ENCODE results near the gene SERGEF.

Gene SERGEF

GRCh38 chr11:17765356-17766072 lies 247.3 kb downstream of the SERGEF start:
- no peak overlapping the region for H3K27ac ChIP-seq (ENCODE audit: insufficient read depth, low read length, poor library complexity, severe bottlenecking)
- H3K36me3 ChIP-seq (ENCODE audit: control insufficient read depth, insufficient read depth, low read length): no peaks in the 10 kb centered on the region
- no peaks in the 10 kb centered on the region for H3K27me3 ChIP-seq (replicated peaks; ENCODE audit: control insufficient read depth, insufficient read depth, low read length, poor library complexity, severe bottlenecking)
- H3K4me3 ChIP-seq (ENCODE audit: insufficient read depth, low read depth, low read length, poor library complexity, severe bottlenecking): no peak overlapping the region
- H3K9me3 ChIP-seq (ENCODE audit: control insufficient read depth, low read length): no peaks in the 10 kb centered on the region
- no peaks in the 10 kb centered on the region for H3K4me1 ChIP-seq (ENCODE audit: control insufficient read depth, insufficient read depth, low read length, poor library complexity, severe bottlenecking)
- no peak for DNase-seq

GRCh38 chr11:17764446-17765218 lies 248.2 kb downstream of the SERGEF start:
- DNase-seq: no peak

GRCh38 chr11:17763703-17764102 lies 249.1 kb downstream of the SERGEF start:
- Histone ChIP-seq H3K4me3 (ENCODE audit: insufficient read depth, low read depth, low read length, poor library complexity, severe bottlenecking) (no peak overlapping the region), H3K27me3 (replicated peaks; ENCODE audit: control insufficient read depth, insufficient read depth, low read length, poor library complexity, severe bottlenecking) (no peaks in the 10 kb centered on the region)
- DNase-seq: no peak

More at GRCh38 chr11:17764446-17765218, 248.2 kb downstream of the SERGEF start:
- Histone ChIP-seq H3K4me1 (ENCODE audit: control insufficient read depth, insufficient read depth, low read length, poor library complexity, severe bottlenecking) (no peaks in the 10 kb centered on the region), H3K27me3 (replicated peaks; ENCODE audit: control insufficient read depth, insufficient read depth, low read length, poor library complexity, severe bottlenecking) (no peaks in the 10 kb centered on the region), H3K36me3 (ENCODE audit: control insufficient read depth, insufficient read depth, low read length) (no peaks in the 10 kb centered on the region), H3K9me3 (ENCODE audit: control insufficient read depth, low read length) (no peaks in the 10 kb centered on the region), H3K4me3 (ENCODE audit: insufficient read depth, low read depth, low read length, poor library complexity, severe bottlenecking) (no peak overlapping the region), H3K27ac (ENCODE audit: insufficient read depth, low read length, poor library complexity, severe bottlenecking) (no peak overlapping the region)

GRCh38 chr11:17763244-17763643 lies 249.6 kb downstream of the SERGEF start:
- Histone ChIP-seq H3K4me1 (ENCODE audit: control insufficient read depth, insufficient read depth, low read length, poor library complexity, severe bottlenecking) (no peaks in the 10 kb centered on the region), H3K4me3 (ENCODE audit: insufficient read depth, low read depth, low read length, poor library complexity, severe bottlenecking) (no peak overlapping the region), H3K27ac (ENCODE audit: insufficient read depth, low read length, poor library complexity, severe bottlenecking) (no peak overlapping the region), H3K9me3 (ENCODE audit: control insufficient read depth, low read length) (no peaks in the 10 kb centered on the region), H3K36me3 (ENCODE audit: control insufficient read depth, insufficient read depth, low read length) (no peaks in the 10 kb centered on the region), H3K27me3 (replicated peaks; ENCODE audit: control insufficient read depth, insufficient read depth, low read length, poor library complexity, severe bottlenecking) (no peaks in the 10 kb centered on the region)
- DNase-seq: no peak

More at GRCh38 chr11:17763703-17764102, 249.1 kb downstream of the SERGEF start:
- Histone ChIP-seq H3K27ac (ENCODE audit: insufficient read depth, low read length, poor library complexity, severe bottlenecking) (no peak overlapping the region), H3K36me3 (ENCODE audit: control insufficient read depth, insufficient read depth, low read length) (no peaks in the 10 kb centered on the region), H3K9me3 (ENCODE audit: control insufficient read depth, low read length) (no peaks in the 10 kb centered on the region), H3K4me1 (ENCODE audit: control insufficient read depth, insufficient read depth, low read length, poor library complexity, severe bottlenecking) (no peaks in the 10 kb centered on the region)

GRCh38 chr11:17762309-17762974 lies 250.4 kb downstream of the SERGEF start:
- H3K9me3 ChIP-seq (ENCODE audit: control insufficient read depth, low read length): no peaks in the 10 kb centered on the region
- no peak overlapping the region for H3K27ac ChIP-seq (ENCODE audit: insufficient read depth, low read length, poor library complexity, severe bottlenecking)
- H3K4me1 ChIP-seq (ENCODE audit: control insufficient read depth, insufficient read depth, low read length, poor library complexity, severe bottlenecking): no peaks in the 10 kb centered on the region
- H3K36me3 ChIP-seq (ENCODE audit: control insufficient read depth, insufficient read depth, low read length): no peaks in the 10 kb centered on the region
- DNase-seq: no peak
- H3K4me3 ChIP-seq (ENCODE audit: insufficient read depth, low read depth, low read length, poor library complexity, severe bottlenecking): no peak overlapping the region
- no peaks in the 10 kb centered on the region for H3K27me3 ChIP-seq (replicated peaks; ENCODE audit: control insufficient read depth, insufficient read depth, low read length, poor library complexity, severe bottlenecking)

- DNase-seq: no peak
- H3K9me3 ChIP-seq (ENCODE audit: control insufficient read depth, low read length): no peaks in the 10 kb centered on the region
Observed at GRCh38 chr11:17760102-17761029, 252.5 kb downstream of the SERGEF start.

GRCh38 chr11:17755891-17756290 lies 257.0 kb downstream of the SERGEF start:
- H3K4me3 ChIP-seq (ENCODE audit: insufficient read depth, low read depth, low read length, poor library complexity, severe bottlenecking): no peak overlapping the region
- no peak overlapping the region for H3K27ac ChIP-seq (ENCODE audit: insufficient read depth, low read length, poor library complexity, severe bottlenecking)
- H3K4me1 ChIP-seq (ENCODE audit: control insufficient read depth, insufficient read depth, low read length, poor library complexity, severe bottlenecking): no peaks in the 10 kb centered on the region
- no peaks in the 10 kb centered on the region for H3K9me3 ChIP-seq (ENCODE audit: control insufficient read depth, low read length)
- no peak for DNase-seq
- H3K36me3 ChIP-seq (ENCODE audit: control insufficient read depth, insufficient read depth, low read length): no peaks in the 10 kb centered on the region
- H3K27me3 ChIP-seq (replicated peaks; ENCODE audit: control insufficient read depth, insufficient read depth, low read length, poor library complexity, severe bottlenecking): no peaks in the 10 kb centered on the region

More at GRCh38 chr11:17760102-17761029, 252.5 kb downstream of the SERGEF start:
- H3K27me3 ChIP-seq (replicated peaks; ENCODE audit: control insufficient read depth, insufficient read depth, low read length, poor library complexity, severe bottlenecking): no peaks in the 10 kb centered on the region
- H3K36me3 ChIP-seq (ENCODE audit: control insufficient read depth, insufficient read depth, low read length): no peaks in the 10 kb centered on the region
- no peaks in the 10 kb centered on the region for H3K4me1 ChIP-seq (ENCODE audit: control insufficient read depth, insufficient read depth, low read length, poor library complexity, severe bottlenecking)
- no peak overlapping the region for H3K27ac ChIP-seq (ENCODE audit: insufficient read depth, low read length, poor library complexity, severe bottlenecking)
- H3K4me3 ChIP-seq (ENCODE audit: insufficient read depth, low read depth, low read length, poor library complexity, severe bottlenecking): no peak overlapping the region

- DNase-seq: no peak
- no peaks in the 10 kb centered on the region for H3K4me1 ChIP-seq (ENCODE audit: control insufficient read depth, insufficient read depth, low read length, poor library complexity, severe bottlenecking)
- no peaks in the 10 kb centered on the region for H3K36me3 ChIP-seq (ENCODE audit: control insufficient read depth, insufficient read depth, low read length)
- H3K27ac ChIP-seq (ENCODE audit: insufficient read depth, low read length, poor library complexity, severe bottlenecking): no peak overlapping the region
- no peaks in the 10 kb centered on the region for H3K27me3 ChIP-seq (replicated peaks; ENCODE audit: control insufficient read depth, insufficient read depth, low read length, poor library complexity, severe bottlenecking)
- no peak overlapping the region for H3K4me3 ChIP-seq (ENCODE audit: insufficient read depth, low read depth, low read length, poor library complexity, severe bottlenecking)
- no peaks in the 10 kb centered on the region for H3K9me3 ChIP-seq (ENCODE audit: control insufficient read depth, low read length)
Observed at GRCh38 chr11:17753641-17754040, 259.2 kb downstream of the SERGEF start.

GRCh38 chr11:17753153-17753552 lies 259.7 kb downstream of the SERGEF start:
- no peaks in the 10 kb centered on the region for H3K4me1 ChIP-seq (ENCODE audit: control insufficient read depth, insufficient read depth, low read length, poor library complexity, severe bottlenecking)
- H3K27ac ChIP-seq (ENCODE audit: insufficient read depth, low read length, poor library complexity, severe bottlenecking): no peak overlapping the region
- no peak overlapping the region for H3K4me3 ChIP-seq (ENCODE audit: insufficient read depth, low read depth, low read length, poor library complexity, severe bottlenecking)
- H3K36me3 ChIP-seq (ENCODE audit: control insufficient read depth, insufficient read depth, low read length): no peaks in the 10 kb centered on the region
- H3K9me3 ChIP-seq (ENCODE audit: control insufficient read depth, low read length): no peaks in the 10 kb centered on the region
- no peaks in the 10 kb centered on the region for H3K27me3 ChIP-seq (replicated peaks; ENCODE audit: control insufficient read depth, insufficient read depth, low read length, poor library complexity, severe bottlenecking)
- DNase-seq: no peak

Data from effector memory CD4-positive, alpha-beta T cell (primary cell).